ENCODE data around the gene PDSS1. TPM values are rescaled to one million over a fixed set of nuclear protein-coding genes. Genes with fewer than 3 reads are reported as not detected.

Gene PDSS1
- total and polyA plus RNA-seq, 4 donors = 8.3 to 16.8 (median 10.6) TPM

- H3K4me1 ChIP-seq (ENCODE audit: control insufficient read depth in 5 of 5, insufficient read depth in 5 of 5, low read length in 5 of 5) = peaks cover 0 to 11% (median 7%) of the 10 kb centered on the region in 5 donors
- H3K9me3 ChIP-seq (ENCODE audit: control insufficient read depth in 4 of 4, insufficient read depth in 3 of 4, low read length in 3 of 4) = no peaks in the 10 kb centered on the region
- DNase-seq (no peak), ATAC-seq (ENCODE audit: insufficient read depth, low FRiP score) (no peak)
- H3K27ac ChIP-seq (ENCODE audit: low read depth in 1 of 2, low read length in 1 of 2) = peak overlapping the region; percentile 90 to 98
- WGBS, 2 donors = 17% methylated on average over 11 of the region's 11 CpGs
- H3K36me3 ChIP-seq (ENCODE audit: control insufficient read depth in 4 of 4, insufficient read depth in 4 of 4, low read length in 4 of 4) = peaks cover 0 to 4% (median 2%) of the 10 kb centered on the region in 4 donors
- H3K27me3 ChIP-seq (ENCODE audit: control insufficient read depth in 3 of 3, insufficient read depth in 3 of 3, low read length in 2 of 3) = peaks cover 0 to 14% (median 0%) of the 10 kb centered on the region in 3 donors
- peak overlapping the region; percentile 98 for H3K4me3 ChIP-seq
- H3K9ac ChIP-seq (ENCODE audit: insufficient read depth in 1 of 2, low read length in 2 of 2) = peak overlapping the region; percentile 44 to 54
- no peak for TF ChIP-seq CTCF (IDR thresholded peaks at IDR 0.05; ENCODE audit: control extremely low read depth, extremely low read depth)
Measured at GRCh38 chr10:26696786-26697162, 727 bp upstream of the PDSS1 start.

DNA sequence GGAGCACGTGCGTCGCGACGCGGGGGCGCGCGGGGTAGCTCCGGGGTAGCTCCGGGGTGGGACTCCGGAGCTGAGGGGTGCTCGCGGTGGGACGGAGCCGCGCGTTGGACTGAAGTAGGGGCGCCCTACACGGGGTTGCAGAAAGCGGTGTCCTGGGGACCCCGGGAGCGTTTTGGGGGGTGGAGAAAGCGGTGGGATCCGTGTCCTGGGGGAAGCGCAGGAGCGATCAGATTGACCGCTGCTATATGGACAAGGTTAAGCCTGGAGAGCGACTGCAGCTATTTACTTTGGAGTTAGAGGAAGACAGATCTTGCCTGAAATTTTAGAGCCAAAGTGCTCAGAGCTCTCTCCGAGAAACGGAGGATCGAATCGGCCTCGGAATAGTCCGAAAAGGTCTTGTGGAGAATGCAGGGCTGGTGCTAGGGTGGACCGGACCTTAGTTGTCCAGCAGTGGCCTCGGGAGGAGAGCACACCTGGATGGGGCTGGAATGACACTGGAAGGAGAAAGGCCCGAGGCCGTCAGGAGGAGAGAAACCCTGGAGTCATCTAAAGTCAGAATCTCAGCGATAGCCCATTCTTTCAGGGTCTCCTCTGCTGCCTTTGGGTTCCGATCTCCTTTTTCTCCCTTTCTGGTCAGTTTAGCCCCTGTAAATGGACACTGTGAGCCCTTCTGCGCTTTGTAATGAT lies 564 bp downstream of the PDSS1 start:
- DNase-seq = peak in 1 of 3 donors; percentile 2
- Histone ChIP-seq H3K9me3 (ENCODE audit: control insufficient read depth in 4 of 4, insufficient read depth in 3 of 4, low read length in 3 of 4) (no peaks in the 10 kb centered on the region), H3K4me1 (ENCODE audit: control insufficient read depth in 5 of 5, insufficient read depth in 5 of 5, low read length in 5 of 5) (peaks cover 0 to 11% (median 7%) of the 10 kb centered on the region in 5 donors), H3K36me3 (ENCODE audit: control insufficient read depth in 4 of 4, insufficient read depth in 4 of 4, low read length in 4 of 4) (peaks cover 0 to 7% (median 3%) of the 10 kb centered on the region in 4 donors), H3K27me3 (ENCODE audit: control insufficient read depth in 3 of 3, insufficient read depth in 3 of 3, low read length in 2 of 3) (peaks cover 0 to 12% (median 0%) of the 10 kb centered on the region in 3 donors), H3K4me3 (peak overlapping the region; percentile 98), H3K9ac (ENCODE audit: insufficient read depth in 1 of 2, low read length in 2 of 2) (peak overlapping the region; percentile 71 to 72), H3K27ac (ENCODE audit: low read depth in 1 of 2, low read length in 1 of 2) (peak overlapping the region; percentile 90 to 98)
- ATAC-seq (ENCODE audit: insufficient read depth, low FRiP score) = no peak
- WGBS, 2 donors = 2 to 4% methylated on average over 42 of the region's 42 CpGs
- TF ChIP-seq CTCF (IDR thresholded peaks at IDR 0.05; ENCODE audit: control extremely low read depth, extremely low read depth) = no peak

DNA sequence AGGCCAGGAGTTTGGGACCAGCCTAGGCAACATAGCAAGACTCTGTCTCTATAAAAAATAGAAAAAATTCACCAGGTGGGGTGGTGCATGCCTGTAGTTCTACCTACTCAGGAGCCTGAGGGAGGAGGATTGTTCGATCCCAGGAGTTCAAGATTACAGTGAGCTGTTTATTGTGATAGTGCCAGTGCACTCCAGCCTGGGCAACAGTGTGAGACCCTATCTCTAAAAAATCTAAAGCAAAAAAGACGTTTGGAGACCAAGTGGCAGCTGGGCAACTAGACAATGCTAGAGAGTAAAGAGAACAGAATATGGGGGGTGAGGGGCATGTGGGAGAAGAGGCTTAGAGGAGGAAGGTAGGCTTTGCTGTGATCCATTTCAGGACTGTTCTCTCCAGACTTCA lies 1.4 kb downstream of the PDSS1 start:
- no peak for TF ChIP-seq CTCF (IDR thresholded peaks at IDR 0.05; ENCODE audit: control extremely low read depth, extremely low read depth)
- ATAC-seq (ENCODE audit: insufficient read depth, low FRiP score) = no peak
- WGBS, 2 donors = 74 to 79% methylated on average over 2 of the region's 2 CpGs
- Histone ChIP-seq H3K4me3 (no peak overlapping the region), H3K9me3 (ENCODE audit: control insufficient read depth in 4 of 4, insufficient read depth in 3 of 4, low read length in 3 of 4) (no peaks in the 10 kb centered on the region), H3K4me1 (ENCODE audit: control insufficient read depth in 5 of 5, insufficient read depth in 5 of 5, low read length in 5 of 5) (peaks cover 0 to 11% (median 7%) of the 10 kb centered on the region in 5 donors), H3K27me3 (ENCODE audit: control insufficient read depth in 3 of 3, insufficient read depth in 3 of 3, low read length in 2 of 3) (peaks cover 0 to 9% (median 0%) of the 10 kb centered on the region in 3 donors), H3K36me3 (ENCODE audit: control insufficient read depth in 4 of 4, insufficient read depth in 4 of 4, low read length in 4 of 4) (peaks cover 0 to 7% (median 3%) of the 10 kb centered on the region in 4 donors), H3K9ac (ENCODE audit: insufficient read depth in 1 of 2, low read length in 2 of 2) (peak overlapping the region in 1 of 2 donors; percentile 72), H3K27ac (ENCODE audit: low read depth in 1 of 2, low read length in 1 of 2) (no peak overlapping the region)
- DNase-seq = no peak
